Activated CD8-positive, alpha-beta memory T cell treated with anti-CD3 and anti-CD28 coated beads for 1 hour (primary cell): ENCODE measurements around the gene WDR17.
"Not testable (repeated sequence)": the region's sequence is repeated elsewhere in the genome, so short reads cannot be mapped to it uniquely, and the experiment has no call there.

Experiments used
- DNase-seq, 2 donors: peaks; one replicate each; pipeline ENCODE4 v3.0.0-alpha.2; 2020; ENCODE audit warnings: low read depth in 1 of 2; ENCODE audit errors: extremely low read depth in 1 of 2

WDR17 gene

DNA sequence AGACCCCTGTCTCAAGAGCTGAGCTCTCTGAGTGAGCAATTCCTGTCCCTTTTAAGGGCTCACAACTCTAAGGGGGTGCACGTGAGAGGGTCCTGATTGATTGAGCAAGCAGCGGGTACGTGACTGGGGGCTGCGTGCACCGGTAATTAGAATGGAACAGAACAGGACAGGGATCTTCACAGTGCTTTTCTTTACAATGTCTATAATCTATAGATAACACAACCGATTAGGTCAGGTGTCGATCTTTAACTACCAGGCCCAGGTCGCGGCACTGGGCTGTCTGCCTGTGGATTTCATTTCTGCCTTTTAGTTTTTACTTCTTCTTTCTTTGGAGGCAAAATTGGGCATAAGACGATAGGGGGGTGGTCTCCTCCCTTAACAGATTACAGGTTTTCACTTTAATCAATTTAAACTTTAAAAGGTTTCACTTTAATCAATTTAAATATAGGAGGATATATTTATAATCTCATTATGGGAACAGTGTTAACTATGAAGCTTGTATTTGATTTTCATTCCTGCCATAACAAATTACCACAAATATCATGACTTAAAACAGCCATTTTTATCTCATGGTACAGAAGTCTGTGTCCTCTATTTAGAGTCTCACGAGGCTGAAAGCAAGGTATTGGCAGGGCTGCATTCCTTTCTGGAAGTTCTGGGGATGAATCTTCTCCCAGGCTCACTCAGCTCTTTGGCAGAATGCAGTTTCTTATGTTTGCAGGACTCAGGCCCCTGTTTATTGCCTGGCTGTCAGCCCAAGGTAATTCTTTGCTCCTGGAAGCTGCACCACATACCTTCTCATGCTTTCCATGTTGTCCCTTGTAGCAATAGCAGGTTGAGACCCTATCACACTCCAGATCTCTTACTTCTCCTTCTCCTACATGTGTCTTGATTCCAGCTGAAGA lies 124.5 kb downstream of the WDR17 start:
- no peak for DNase-seq

DNA sequence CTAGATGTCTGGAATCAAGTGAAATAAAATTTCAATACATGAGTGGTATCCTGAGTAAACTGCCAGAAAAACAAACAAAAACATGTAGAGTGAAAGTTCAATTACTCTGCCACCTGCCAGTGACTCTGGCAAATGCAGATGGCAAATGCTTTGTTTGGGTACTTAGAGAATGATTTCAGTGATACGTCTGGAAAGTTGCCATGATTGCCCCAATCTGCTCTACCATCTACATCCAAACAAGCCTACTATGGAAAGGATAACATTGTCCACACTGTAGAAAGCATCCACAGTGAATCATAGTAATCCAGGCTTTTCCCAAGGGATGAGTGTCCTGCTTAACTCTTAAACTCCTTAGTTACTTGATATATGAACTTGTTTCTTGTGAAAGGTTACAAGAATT lies 126.3 kb downstream of the WDR17 start:
- DNase-seq = no peak

DNA sequence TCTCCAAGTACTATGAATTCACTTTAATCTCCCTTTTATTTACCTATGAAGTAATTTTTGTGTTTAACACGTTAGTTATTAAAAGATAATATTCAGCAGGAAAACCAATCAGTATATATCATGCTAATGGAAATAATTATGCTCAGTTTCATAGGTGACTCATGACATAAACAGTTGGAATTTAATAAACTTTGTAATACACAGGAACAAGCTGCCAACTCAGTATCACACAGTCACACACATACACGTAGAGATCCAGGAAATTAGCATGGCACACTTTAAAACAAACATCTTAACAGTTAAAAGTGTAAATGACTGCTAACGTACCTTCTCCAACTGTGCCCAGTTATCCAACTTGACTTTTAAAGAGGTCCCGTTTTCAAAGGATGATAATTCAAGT lies 127.5 kb downstream of the WDR17 start:
- no peak for DNase-seq

DNA sequence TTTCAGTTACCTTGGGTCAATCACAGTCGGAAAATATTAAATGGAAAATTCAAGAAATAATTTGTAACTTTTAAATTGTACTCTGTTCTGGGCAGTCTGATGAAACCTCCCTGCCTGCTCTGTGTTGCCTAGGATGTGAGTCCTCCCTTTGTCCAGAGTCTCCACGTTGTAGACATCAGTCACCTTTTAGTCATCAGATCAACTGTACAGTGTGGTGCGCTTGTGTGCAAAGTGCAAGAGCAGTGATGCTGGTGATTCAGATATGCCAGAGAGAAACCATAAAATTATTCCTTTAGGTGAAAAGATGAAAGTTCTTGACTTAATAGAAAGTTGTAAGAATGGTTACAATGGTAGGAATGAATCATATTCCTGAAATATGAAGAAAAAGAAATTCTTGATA lies 128.3 kb downstream of the WDR17 start:
- DNase-seq = no peak

DNA sequence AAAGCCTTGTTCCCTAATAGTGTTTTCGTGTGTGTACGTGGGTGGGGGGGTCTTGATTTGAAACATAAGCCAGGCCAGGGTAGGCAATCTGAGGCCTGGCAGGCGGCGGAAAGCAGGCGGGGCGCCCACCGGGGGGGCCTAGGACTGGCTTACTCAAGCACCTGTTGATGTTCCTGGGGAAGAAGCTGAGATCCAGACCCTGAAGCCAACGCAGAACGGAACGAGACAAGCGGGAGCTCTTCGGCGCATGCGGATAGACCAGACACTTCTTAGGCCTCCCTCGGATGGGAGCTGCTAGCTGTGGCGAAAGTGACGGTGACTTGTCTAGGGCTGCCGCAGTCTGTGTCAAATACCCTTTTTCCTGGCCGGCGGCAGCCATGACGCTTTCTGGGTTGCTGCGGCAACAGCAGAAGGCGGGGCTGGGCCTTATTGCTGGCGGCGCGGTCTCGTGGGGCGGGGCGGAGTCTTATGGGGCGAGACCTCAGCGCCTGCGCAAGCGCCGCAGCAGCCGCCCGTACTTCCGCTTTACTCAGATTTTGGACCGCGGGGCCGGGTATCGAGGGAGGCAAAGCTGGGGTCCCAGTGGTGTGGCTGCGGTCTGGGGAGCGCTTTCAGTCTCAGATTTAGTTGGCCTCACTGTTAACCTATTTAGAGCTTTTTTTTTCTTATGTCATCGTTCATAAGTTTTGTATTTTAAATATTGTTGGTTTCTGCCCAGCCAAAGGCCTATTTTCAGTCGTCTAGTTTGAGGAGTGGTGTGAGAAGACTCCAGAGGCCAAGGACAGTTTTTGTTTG lies 129.7 kb downstream of the WDR17 start, which contains the start of gene SPATA4:
SPATA4 (minus strand) TSS at position 402 of the 795 bp plus-strand sequence; CDS start at position 379, 23 bp downstream.
- DNase-seq = peak; percentile 84 to 92

DNA sequence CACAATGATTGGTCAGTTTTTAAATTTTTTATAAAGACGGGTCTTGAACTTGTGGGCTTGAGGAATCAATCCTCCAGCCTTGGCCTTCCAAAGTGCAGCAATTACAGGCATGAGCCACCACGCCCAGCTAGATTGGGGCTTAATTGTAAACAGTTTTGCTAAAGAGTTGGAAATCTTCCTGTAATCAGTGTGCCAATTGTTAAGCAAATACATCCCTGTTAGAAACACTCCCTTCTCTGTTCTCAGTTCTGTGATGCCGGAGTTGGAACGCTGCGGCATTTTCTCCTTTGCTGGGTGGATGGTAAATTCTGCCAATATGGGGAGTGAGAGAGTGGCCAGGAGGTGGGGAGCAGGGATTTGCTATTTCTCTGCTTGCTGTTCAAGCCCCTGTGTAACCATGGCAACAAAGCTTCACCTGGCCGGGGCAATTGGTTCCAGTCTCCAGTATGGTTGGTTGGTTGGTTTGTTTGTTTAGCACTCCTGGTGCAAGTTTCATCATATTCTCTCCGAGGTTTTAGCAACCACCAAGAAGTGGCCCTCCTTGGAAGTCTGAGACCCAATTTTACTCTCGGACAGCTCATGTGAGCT lies 132.8 kb downstream of the WDR17 start:
- no peak for DNase-seq

DNA sequence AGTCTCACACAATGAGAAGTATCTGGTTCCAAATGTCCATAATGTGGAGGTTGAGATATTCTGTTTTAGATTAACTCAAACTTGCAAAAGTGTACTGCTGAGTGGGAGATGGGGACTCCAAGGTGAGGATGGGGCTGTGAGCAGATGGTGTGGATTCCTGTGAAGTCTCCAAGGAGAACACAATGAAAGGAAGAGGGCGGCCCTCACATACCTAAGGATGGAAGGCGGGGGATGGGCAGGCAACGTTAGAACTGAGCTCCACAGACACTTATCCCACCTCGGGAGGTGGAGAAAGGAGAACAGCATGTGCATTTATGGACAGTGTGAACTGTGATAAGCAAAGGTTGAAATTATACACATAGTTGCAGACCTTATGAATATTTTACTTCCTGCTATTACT lies 139.7 kb downstream of the WDR17 start:
- no peak for DNase-seq

DNA sequence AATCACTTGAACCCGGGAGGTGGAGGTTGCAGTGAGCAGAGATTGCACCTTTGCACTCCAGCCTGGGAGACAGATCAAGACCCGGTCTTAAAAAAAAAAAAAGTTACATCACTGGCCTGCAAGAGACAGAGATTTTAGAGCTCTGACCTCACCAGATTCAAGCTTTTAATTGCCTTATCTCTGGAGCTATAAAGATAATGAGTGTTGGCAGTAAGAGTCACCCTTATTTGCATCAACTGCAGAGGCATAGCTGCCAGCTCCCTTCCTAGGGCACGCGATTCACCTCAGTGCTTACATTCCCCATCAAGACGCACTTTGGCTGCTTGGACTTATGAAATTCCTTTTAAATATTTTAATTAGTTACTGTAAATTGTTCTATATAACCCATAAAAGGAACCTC lies 142.2 kb downstream of the WDR17 start:
- DNase-seq = no peak

DNA sequence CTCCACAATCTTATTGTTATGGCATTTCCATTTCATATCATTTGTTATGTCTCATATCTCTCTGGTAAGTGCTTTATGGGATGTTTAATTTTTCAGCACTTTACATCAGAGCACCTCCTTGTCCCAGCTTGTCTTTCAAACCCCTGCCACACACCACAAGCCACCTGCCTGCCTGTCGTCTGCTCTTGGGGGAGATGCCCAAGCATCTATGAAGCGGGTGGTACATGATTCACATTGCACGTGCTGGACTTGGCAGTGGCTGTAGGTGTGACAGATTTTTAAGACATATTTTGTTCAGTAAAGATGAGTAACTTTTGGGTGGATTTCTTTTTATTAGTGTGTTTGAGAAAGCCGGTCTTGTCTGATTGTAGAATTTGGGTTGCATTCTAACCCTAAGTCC lies 143.9 kb downstream of the WDR17 start:
- DNase-seq = no peak

DNA sequence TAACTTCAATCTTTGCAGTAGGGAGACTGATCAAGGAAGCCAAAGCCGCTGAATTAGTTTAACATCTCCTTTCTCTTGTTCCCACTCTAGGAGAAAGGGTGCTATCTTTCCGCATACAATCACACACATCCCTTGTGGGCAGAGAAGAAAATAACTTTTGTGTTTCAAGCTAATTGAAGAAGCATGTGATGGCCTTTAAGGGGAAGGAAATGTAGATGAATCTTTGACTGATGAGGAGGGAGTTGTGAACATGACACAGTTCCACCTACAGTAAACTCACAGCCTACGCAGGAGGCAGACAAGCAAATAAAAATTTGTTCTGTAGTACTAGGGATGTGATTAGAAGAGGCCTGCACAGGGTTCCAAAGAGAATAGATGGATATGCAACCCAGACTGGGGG lies 144.5 kb downstream of the WDR17 start:
- DNase-seq = no peak

DNA sequence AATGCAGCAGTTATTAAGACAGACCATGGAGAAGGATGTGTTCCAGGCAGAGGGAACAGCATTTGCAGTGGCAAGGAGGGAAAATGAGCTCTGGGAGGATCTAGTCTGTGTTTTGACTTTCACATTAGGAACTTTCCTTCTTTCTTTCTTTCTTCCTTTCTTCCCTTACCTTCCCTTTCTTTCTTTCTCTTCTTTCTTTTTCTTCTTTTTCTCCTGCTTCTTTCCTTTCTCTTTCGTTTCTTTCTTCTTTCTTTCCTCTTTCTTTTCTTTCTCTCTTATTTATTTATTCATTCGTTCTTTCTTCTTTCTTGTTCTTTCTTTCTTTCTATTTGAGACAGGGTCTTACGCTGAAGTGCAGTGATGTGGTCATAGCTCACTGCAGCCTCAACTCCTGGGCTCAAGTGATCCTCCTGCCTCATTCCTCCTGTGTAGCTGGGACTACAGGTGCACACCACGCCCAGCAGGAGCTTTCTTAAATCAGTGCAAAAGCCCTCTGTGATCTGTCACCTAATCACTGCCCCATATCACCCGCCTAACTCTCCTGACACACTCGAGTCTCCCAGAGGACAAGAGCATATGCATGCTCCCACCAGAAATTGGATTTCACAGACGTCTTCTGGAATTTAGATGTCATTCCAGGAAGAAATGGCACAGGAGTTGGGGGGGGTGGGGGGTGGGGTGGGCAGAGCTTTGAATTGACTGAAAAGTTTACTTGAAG lies 145.1 kb downstream of the WDR17 start:
- DNase-seq = no peak

DNA sequence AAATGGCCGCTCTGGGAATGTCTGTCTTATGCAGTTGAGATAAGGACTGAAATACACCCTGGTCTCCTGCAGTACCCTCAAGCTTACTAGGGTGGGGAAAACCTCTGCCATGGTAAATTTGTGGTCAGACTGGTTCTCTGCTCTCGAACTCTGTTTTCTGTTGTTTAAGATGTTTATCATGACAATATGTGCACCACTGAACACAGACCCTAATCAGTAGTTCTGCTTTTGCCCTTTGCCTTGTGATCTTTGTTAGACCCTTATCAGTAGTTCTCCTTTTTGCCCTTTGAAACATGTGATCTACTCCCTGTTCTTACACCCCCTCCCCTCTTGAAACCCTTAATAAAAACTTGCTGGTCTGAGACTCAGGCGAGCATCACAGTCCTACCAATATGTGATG lies 146.7 kb downstream of the WDR17 start:
- not testable (repeated sequence) for DNase-seq

DNA sequence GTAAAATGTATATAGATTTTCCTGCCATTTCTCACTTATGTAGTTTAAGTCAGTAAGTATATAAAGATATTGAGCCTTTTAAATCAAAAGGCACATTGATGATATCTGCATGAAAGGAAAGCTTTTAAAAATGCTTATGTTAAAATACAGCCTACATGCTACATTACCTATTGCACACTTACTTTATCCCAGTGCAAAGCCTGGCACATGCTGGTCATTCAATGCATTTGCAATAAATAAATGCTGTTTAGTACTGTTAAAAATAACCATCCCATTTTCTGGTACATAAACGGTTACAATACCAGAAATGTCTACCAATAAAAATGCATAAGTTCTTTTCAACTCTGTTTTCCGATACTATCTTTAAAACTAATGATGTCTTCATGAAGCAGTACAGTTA lies 151.9 kb downstream of the WDR17 start:
- DNase-seq = no peak

DNA sequence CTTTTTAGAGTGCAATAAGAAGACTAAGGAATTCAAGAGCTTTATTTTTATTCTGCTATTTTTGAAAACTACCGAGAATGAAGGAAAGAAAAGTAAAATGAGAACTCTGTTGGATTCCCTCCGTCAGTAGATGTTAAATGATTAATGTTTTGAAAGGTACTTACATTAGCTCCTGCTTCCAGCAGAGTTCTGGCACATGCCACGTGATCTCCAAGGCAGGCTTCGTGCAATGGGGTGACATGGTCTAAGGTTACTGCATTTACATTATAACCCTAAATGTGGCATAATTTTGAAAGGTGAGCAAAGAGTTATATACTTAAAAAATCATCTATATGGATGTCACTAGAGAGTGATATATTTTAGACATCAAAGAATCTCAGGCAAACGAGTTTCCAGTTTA lies 156.5 kb downstream of the WDR17 start:
- DNase-seq = no peak

DNA sequence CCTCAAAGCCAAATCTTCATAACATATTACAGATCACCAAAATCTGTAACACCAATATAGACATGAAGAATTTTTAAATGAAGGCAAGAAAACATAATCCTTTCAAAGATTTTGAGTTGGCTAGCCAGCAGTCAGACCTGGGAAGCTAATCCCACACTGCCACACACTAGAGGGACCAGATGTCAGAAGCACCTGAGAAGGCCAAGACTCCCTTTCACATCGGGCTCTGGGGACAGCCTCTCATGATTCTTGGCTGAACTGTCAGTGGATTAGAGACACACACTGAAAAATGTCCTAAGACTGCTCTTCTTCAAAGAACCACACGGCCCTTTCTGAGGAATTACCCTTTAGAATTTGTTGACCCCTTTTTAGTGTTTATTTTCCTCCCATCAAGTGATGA lies 157.9 kb downstream of the WDR17 start:
- DNase-seq = no peak

DNA sequence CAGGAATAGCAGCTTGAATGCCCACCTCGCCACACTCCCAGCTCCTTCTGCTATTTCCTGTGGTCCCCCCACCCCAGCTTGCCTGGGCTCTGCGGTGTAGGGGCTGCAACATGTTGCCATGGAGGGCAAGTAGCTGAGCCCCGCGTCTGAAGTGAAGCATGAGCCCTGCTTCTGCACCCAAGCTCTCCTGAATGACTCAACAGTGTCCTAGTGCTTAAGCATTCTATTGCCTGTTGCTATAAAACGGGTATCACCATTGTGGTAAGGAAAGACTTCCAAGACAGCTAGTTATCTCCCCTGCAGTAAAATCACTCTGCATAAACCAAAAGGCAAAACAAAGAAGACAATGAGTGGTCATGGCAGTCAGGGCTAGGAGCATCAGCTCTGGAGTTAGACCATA lies 161.1 kb downstream of the WDR17 start:
- no peak for DNase-seq

DNA sequence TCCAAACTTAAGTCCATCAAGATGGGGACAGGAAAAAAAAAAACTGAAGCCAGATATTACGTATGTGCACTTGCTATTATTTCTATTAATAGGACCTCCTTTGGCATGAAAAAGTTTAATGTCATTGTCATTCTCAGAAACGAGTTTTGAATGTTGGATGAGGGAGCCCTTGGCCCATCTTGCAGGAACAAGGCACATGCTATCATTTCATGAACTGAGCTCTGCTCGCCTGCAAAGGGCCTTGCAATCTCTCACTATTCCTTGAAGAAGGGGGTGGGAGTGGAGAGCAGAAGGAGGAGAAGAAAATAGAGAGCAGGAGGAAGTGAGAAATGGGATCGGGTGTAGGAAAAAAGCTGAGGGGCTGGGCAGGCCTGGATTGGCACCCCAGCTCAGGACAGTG lies 164.0 kb downstream of the WDR17 start:
- no peak for DNase-seq
